ENCODE measurements around the gene GAD1. TPM values are rescaled to one million over a fixed set of nuclear protein-coding genes. Genes with fewer than 3 reads are reported as not detected.

Gene GAD1
- total RNA-seq, 5 donors from 2014 or later (not counting 1 experiment from before 2014, with no cell fraction given) = 0.09 TPM; not detected in 4

DNA sequence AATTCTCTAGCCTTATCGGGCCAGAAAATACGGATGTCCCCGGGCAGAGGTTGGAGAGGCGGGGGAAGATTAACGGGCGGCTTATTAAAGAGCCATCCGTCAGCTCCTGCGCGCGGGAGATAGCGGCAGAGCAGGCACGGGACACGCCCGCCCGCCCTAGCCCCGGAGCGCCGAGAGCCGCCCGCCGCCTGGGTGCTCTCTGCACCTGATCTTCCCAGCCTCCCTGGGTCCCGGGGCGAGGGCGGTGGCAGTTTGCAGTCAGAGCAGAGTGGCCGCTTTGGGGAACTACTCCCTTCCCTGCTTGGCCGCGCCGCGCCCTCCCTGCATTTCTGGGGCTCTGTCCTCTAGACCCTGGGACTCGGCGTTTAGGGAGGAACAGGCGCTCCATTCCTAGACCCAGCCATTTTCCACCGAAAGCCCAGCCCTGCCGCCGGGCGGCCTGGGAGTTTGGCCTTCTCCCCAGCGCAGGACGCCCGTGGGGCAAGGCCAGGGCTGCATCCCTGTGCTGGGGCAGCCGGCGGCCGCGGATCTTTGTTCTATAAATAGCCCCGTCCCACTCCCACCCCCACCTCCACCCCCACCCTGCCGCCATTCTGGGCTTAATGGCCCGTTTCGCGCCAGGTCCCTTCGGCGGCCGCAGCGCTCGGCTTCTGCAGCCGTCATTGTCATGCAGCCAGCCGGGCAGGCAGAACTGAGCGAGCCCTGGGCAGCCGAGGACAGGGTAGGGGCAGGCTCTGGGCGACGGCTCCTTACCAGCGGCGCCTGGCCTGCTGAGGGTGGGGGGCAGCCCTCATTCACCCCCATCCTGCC lies 6.6 kb downstream of the GAD1 start:
- Histone ChIP-seq H3K9me3 (no peaks in the 10 kb centered on the region), H3K4me1 (ENCODE audit: control insufficient read depth in 1 of 2, extremely low read depth in 1 of 2, insufficient read depth in 2 of 2, low read length in 2 of 2) (peaks cover 5 to 54% of the 10 kb centered on the region in 2 experiments), H3K27me3 (replicated peaks in 1 of 2; ENCODE audit: control insufficient read depth in 2 of 2, extremely low read depth in 1 of 2, insufficient read depth in 2 of 2, low read length in 1 of 2) (peaks cover 14 to 91% of the 10 kb centered on the region in 2 experiments), H3K4me3 (ENCODE audit: control insufficient read depth in 1 of 2, extremely low read depth in 1 of 2, low read length in 1 of 2) (peak overlapping the region in 1 of 2 donors; percentile 53), H3K27ac (ENCODE audit: low read length) (no peak overlapping the region), H3K36me3 (ENCODE audit: control insufficient read depth in 2 of 2, extremely low read depth in 1 of 2, insufficient read depth in 1 of 2, low read length in 1 of 2) (no peaks in the 10 kb centered on the region)
- H3K27ac Mint-ChIP-seq = no peak overlapping the region
- WGBS (ENCODE audit: insufficient coverage) = 3% methylated on average over 41 of the region's 61 CpGs
- H3K4me1 Mint-ChIP-seq = peaks cover 38 to 47% (median 40%) of the 10 kb centered on the region in 3 donors
- H3K36me3 Mint-ChIP-seq = no peaks in the 10 kb centered on the region
- DNase-seq (peak in 1 of 35 experiments; percentile 24), ATAC-seq (replicated peaks in 1 of 4) (peak in 3 of 4 experiments; percentile 19 to 28 (median 25))
- H3K4me3 Mint-ChIP-seq = peak overlapping the region in 2 of 3 donors; percentile 61 to 87
- peaks cover 71 to 89% of the 10 kb centered on the region in 2 donors for H3K27me3 Mint-ChIP-seq
- POLR2A ChIA-PET = interaction anchor here in 1 of 2 donors (0.5 kb wide), 1 partner anchor 52 kb away, joined by 3 read pairs; no protein-coding TSS in a partner anchor
- CTCF ChIA-PET = interaction anchor here in 1 of 2 donors (0.6 kb wide), 1 partner anchor 424 kb away, joined by 3 read pairs; no protein-coding TSS in a partner anchor
- no peaks in the 10 kb centered on the region for H3K9me3 Mint-ChIP-seq

- ATAC-seq (replicated peaks in 1 of 4) (no peak), DNase-seq (no peak)
- H3K36me3 ChIP-seq (ENCODE audit: control insufficient read depth in 2 of 2, extremely low read depth in 1 of 2, insufficient read depth in 1 of 2, low read length in 1 of 2) = no peaks in the 10 kb centered on the region
- H3K9me3 Mint-ChIP-seq = no peaks in the 10 kb centered on the region
- H3K4me3 Mint-ChIP-seq = peak overlapping the region in 2 of 3 donors; percentile 37 to 87
- no peak overlapping the region for H3K27ac Mint-ChIP-seq
- CTCF ChIA-PET = interaction anchor here in 1 of 2 donors (0.6 kb wide), 1 partner anchor 425 kb away, joined by 3 read pairs; no protein-coding TSS in a partner anchor
- peaks cover 5 to 48% of the 10 kb centered on the region in 2 experiments for H3K4me1 ChIP-seq (ENCODE audit: control insufficient read depth in 1 of 2, extremely low read depth in 1 of 2, insufficient read depth in 2 of 2, low read length in 2 of 2)
- H3K4me3 ChIP-seq (ENCODE audit: control insufficient read depth in 1 of 2, extremely low read depth in 1 of 2, low read length in 1 of 2) = no peak overlapping the region
- 0% methylated on average over 2 of the region's 11 CpGs for WGBS (ENCODE audit: insufficient coverage)
- H3K27me3 ChIP-seq (replicated peaks in 1 of 2; ENCODE audit: control insufficient read depth in 2 of 2, extremely low read depth in 1 of 2, insufficient read depth in 2 of 2, low read length in 1 of 2) = peaks cover 14 to 89% of the 10 kb centered on the region in 2 experiments
- no peaks in the 10 kb centered on the region for H3K36me3 Mint-ChIP-seq
- peaks cover 33 to 41% (median 34%) of the 10 kb centered on the region in 3 donors for H3K4me1 Mint-ChIP-seq
- POLR2A ChIA-PET = interaction anchor here in 1 of 2 donors (0.5 kb wide), 1 partner anchor 52 kb away, joined by 3 read pairs; no protein-coding TSS in a partner anchor
- no peaks in the 10 kb centered on the region for H3K9me3 ChIP-seq
- H3K27me3 Mint-ChIP-seq = peaks cover 71 to 89% of the 10 kb centered on the region in 2 donors
- no peak overlapping the region for H3K27ac ChIP-seq (ENCODE audit: low read length)
Observed at GRCh38 chr2:170823898-170824215, 7.2 kb downstream of the GAD1 start.

- Histone ChIP-seq H3K27ac (ENCODE audit: low read length) (no peak overlapping the region), H3K4me3 (ENCODE audit: control insufficient read depth in 1 of 2, extremely low read depth in 1 of 2, low read length in 1 of 2) (no peak overlapping the region), H3K36me3 (ENCODE audit: control insufficient read depth in 2 of 2, extremely low read depth in 1 of 2, insufficient read depth in 1 of 2, low read length in 1 of 2) (no peaks in the 10 kb centered on the region), H3K4me1 (ENCODE audit: control insufficient read depth in 1 of 2, extremely low read depth in 1 of 2, insufficient read depth in 2 of 2, low read length in 2 of 2) (peaks cover 5 to 44% of the 10 kb centered on the region in 2 experiments), H3K27me3 (replicated peaks in 1 of 2; ENCODE audit: control insufficient read depth in 2 of 2, extremely low read depth in 1 of 2, insufficient read depth in 2 of 2, low read length in 1 of 2) (peaks cover 14 to 90% of the 10 kb centered on the region in 2 experiments), H3K9me3 (no peaks in the 10 kb centered on the region)
- H3K4me1 Mint-ChIP-seq = peaks cover 30 to 35% (median 31%) of the 10 kb centered on the region in 3 donors
- DNase-seq (no peak), ATAC-seq (replicated peaks in 1 of 4) (no peak)
- H3K27ac Mint-ChIP-seq = no peak overlapping the region
- CTCF ChIA-PET = interaction anchor here (0.5 to 0.6 kb wide), 7 partner anchors 8 to 587 kb away, joined by 3 to 4 read pairs (median 3); partner anchors contain the start of gene GAD1 (in 1 of the 2)
- H3K9me3 Mint-ChIP-seq = no peaks in the 10 kb centered on the region
- POLR2A ChIA-PET = no interaction called here
- peaks cover 70 to 87% of the 10 kb centered on the region in 2 donors for H3K27me3 Mint-ChIP-seq
- WGBS (ENCODE audit: insufficient coverage) = no CpG with 5 or more reads among the region's 2 CpGs
- H3K36me3 Mint-ChIP-seq = no peaks in the 10 kb centered on the region
- peak overlapping the region in 1 of 3 donors; percentile 87 for H3K4me3 Mint-ChIP-seq
Observed at GRCh38 chr2:170824526-170825015, 7.9 kb downstream of the GAD1 start.

DNA sequence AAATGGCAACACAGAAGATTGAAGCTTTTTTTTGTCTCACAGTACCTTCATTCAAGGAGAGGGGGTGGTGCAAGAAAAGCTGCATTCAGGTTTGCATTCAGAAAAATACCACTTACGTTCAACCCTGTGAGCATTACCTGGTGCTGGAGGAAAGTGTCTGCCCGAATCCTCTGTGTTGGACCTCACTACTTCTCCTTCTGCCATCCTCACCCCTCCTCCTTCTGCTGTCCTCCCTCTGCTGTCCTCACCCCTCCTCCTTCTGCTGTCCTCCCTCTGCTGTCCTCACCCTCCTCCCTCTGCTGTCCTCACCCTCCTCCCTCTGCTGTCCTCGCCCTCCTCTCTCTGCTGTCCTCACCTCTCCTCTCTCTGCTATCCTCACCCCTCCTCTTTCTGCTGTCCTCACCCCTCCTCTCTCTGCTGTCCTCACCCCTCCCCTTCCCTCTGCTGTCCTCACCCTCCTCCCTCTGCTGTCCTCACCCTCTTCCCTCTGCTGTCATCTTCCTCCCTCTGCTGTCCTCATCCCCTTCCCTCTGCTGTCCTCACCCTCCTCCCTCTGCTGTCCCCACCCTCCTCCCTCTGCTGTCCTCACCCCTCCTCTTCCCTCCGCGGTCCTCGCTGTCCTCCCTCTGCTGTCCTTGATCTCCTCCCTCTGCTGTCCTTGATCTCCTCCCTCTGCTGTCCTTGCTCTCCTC lies 11.3 kb downstream of the GAD1 start:
- peaks cover 5 to 67% of the 10 kb centered on the region in 2 experiments for H3K27me3 ChIP-seq (replicated peaks in 1 of 2; ENCODE audit: control insufficient read depth in 2 of 2, extremely low read depth in 1 of 2, insufficient read depth in 2 of 2, low read length in 1 of 2)
- no peaks in the 10 kb centered on the region for H3K36me3 Mint-ChIP-seq
- H3K4me3 Mint-ChIP-seq = no peak overlapping the region
- peaks cover 57 to 72% of the 10 kb centered on the region in 2 donors for H3K27me3 Mint-ChIP-seq
- H3K9me3 Mint-ChIP-seq = no peaks in the 10 kb centered on the region
- POLR2A ChIA-PET = no interaction called here
- H3K9me3 ChIP-seq = no peaks in the 10 kb centered on the region
- CTCF ChIA-PET = no interaction called here
- no peak overlapping the region for H3K27ac ChIP-seq (ENCODE audit: low read length)
- H3K4me1 Mint-ChIP-seq = peaks cover under 1 to 4% (median 2%) of the 10 kb centered on the region in 3 donors
- 85% methylated on average over 4 of the region's 6 CpGs for WGBS (ENCODE audit: insufficient coverage)
- H3K36me3 ChIP-seq (ENCODE audit: control insufficient read depth in 2 of 2, extremely low read depth in 1 of 2, insufficient read depth in 1 of 2, low read length in 1 of 2) = no peaks in the 10 kb centered on the region
- no peak overlapping the region for H3K27ac Mint-ChIP-seq
- ATAC-seq (replicated peaks in 1 of 4) (no peak), DNase-seq (no peak)
- H3K4me3 ChIP-seq (ENCODE audit: control insufficient read depth in 1 of 2, extremely low read depth in 1 of 2, low read length in 1 of 2) = no peak overlapping the region
- peaks cover 0 to 10% of the 10 kb centered on the region in 2 experiments for H3K4me1 ChIP-seq (ENCODE audit: control insufficient read depth in 1 of 2, extremely low read depth in 1 of 2, insufficient read depth in 2 of 2, low read length in 2 of 2)

- H3K4me3 Mint-ChIP-seq = no peak overlapping the region
- no peak for ATAC-seq (replicated peaks in 1 of 4)
Observed at GRCh38 chr2:170828533-170828916, 11.8 kb downstream of the GAD1 start.

DNA sequence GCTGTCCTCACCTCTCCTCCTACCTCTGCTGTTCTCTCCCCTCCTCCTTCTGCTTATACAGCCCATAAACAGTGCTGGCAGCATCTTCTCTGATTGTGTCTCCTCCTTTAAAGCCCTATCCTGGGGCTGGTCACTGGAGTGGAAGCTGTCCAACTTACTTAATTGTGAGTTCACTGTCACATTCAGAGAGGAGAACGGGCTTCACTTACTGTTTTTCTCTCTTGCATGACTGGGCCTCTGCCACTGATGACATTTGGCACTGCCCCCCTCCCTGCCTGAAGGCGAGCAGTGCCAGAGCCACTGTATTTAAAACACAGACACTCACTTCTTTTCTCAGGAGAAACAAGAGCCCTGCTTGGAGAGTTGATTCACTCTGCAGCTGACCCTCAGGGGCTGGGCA lies 12.3 kb downstream of the GAD1 start:
- Histone ChIP-seq H3K4me1 (ENCODE audit: control insufficient read depth in 1 of 2, extremely low read depth in 1 of 2, insufficient read depth in 2 of 2, low read length in 2 of 2) (no peaks in the 10 kb centered on the region), H3K9me3 (no peaks in the 10 kb centered on the region), H3K27ac (ENCODE audit: low read length) (no peak overlapping the region), H3K4me3 (ENCODE audit: control insufficient read depth in 1 of 2, extremely low read depth in 1 of 2, low read length in 1 of 2) (no peak overlapping the region), H3K27me3 (replicated peaks in 1 of 2; ENCODE audit: control insufficient read depth in 2 of 2, extremely low read depth in 1 of 2, insufficient read depth in 2 of 2, low read length in 1 of 2) (peaks cover 5 to 57% of the 10 kb centered on the region in 2 experiments), H3K36me3 (ENCODE audit: control insufficient read depth in 2 of 2, extremely low read depth in 1 of 2, insufficient read depth in 1 of 2, low read length in 1 of 2) (no peaks in the 10 kb centered on the region)
- H3K27ac Mint-ChIP-seq = no peak overlapping the region
- no peak overlapping the region for H3K4me3 Mint-ChIP-seq
- ChIA-PET CTCF (no interaction called here), POLR2A (no interaction called here)
- H3K9me3 Mint-ChIP-seq = no peaks in the 10 kb centered on the region
- H3K27me3 Mint-ChIP-seq = peaks cover 55 to 69% of the 10 kb centered on the region in 2 donors
- ATAC-seq (replicated peaks in 1 of 4) = no peak
- no peaks in the 10 kb centered on the region for H3K36me3 Mint-ChIP-seq
- DNase-seq = no peak
- peaks cover 0 to 2% (median 0%) of the 10 kb centered on the region in 3 donors for H3K4me1 Mint-ChIP-seq
- 69% methylated on average over 2 of the region's 2 CpGs for WGBS (ENCODE audit: insufficient coverage)

More at GRCh38 chr2:170828533-170828916, 11.8 kb downstream of the GAD1 start:
- no peak overlapping the region for H3K27ac Mint-ChIP-seq
- no peaks in the 10 kb centered on the region for H3K9me3 Mint-ChIP-seq
- 83% methylated on average over 5 of the region's 5 CpGs for WGBS (ENCODE audit: insufficient coverage)
- ChIA-PET POLR2A (no interaction called here), CTCF (no interaction called here)
- no peaks in the 10 kb centered on the region for H3K36me3 Mint-ChIP-seq
- Histone ChIP-seq H3K4me1 (ENCODE audit: control insufficient read depth in 1 of 2, extremely low read depth in 1 of 2, insufficient read depth in 2 of 2, low read length in 2 of 2) (peaks cover 0 to 5% of the 10 kb centered on the region in 2 experiments), H3K36me3 (ENCODE audit: control insufficient read depth in 2 of 2, extremely low read depth in 1 of 2, insufficient read depth in 1 of 2, low read length in 1 of 2) (no peaks in the 10 kb centered on the region), H3K4me3 (ENCODE audit: control insufficient read depth in 1 of 2, extremely low read depth in 1 of 2, low read length in 1 of 2) (no peak overlapping the region), H3K27ac (ENCODE audit: low read length) (no peak overlapping the region), H3K9me3 (no peaks in the 10 kb centered on the region), H3K27me3 (replicated peaks in 1 of 2; ENCODE audit: control insufficient read depth in 2 of 2, extremely low read depth in 1 of 2, insufficient read depth in 2 of 2, low read length in 1 of 2) (peaks cover 5 to 62% of the 10 kb centered on the region in 2 experiments)
- H3K27me3 Mint-ChIP-seq = peaks cover 58 to 72% of the 10 kb centered on the region in 2 donors
- peaks cover 0 to 4% (median 2%) of the 10 kb centered on the region in 3 donors for H3K4me1 Mint-ChIP-seq
- DNase-seq = no peak
